Tibial nerve (tissue), 4 donors: ENCODE measurements around the gene DTWD1. TPM values are rescaled to one million over a fixed set of nuclear protein-coding genes. Genes with fewer than 3 reads are reported as not detected.
"Not testable (repeated sequence)": the region's sequence is repeated elsewhere in the genome, so short reads cannot be mapped to it uniquely, and the experiment has no call there.

Experiments used
- DNase-seq, 2 donors: peaks; one replicate each; pipeline ENCODE4 v3.0.0-alpha.2; 2019; ENCODE audit warnings: low spot score in 2 of 2
- H3K27ac ChIP-seq, 4 donors: fragments of 200-600 bp; sonication (generic) in 3 of 4; one replicate each; pipeline ENCODE4 v1.5.1; 2017 to 2019; ENCODE audit warnings: mild to moderate bottlenecking in 1 of 4
- H3K27me3 ChIP-seq, 2 donors: fragments of 200-600 bp; sonication (generic) in 1 of 2; one replicate each; pipeline versions ENCODE4 v1.5.1 to v1.6.0; 2017 to 2019
- H3K36me3 ChIP-seq, 3 donors: fragments of 200-600 bp; sonication (generic); one replicate each; pipeline ENCODE4 v1.5.1; 2018 to 2019
- H3K4me1 ChIP-seq, 4 donors: fragments of 200-600 bp; sonication (generic) in 3 of 4; one replicate each; pipeline ENCODE4 v1.5.1; 2017 to 2019
- H3K4me3 ChIP-seq, 4 donors: fragments of 200-600 bp; sonication (generic) in 3 of 4; one replicate each; pipeline ENCODE4 v1.5.1; 2017 to 2019; ENCODE audit warnings: mild to moderate bottlenecking in 1 of 4, moderate library complexity in 1 of 4
- H3K9me3 ChIP-seq, 4 donors: fragments of 200-600 bp; sonication (generic) in 3 of 4; one replicate each; pipeline ENCODE4 v1.5.1; 2017 to 2019
- CTCF ChIP-seq, 5 experiments: fragments of 200-600 bp in 3 of 5; fragments of 450-650 bp in 2 of 5; sonication (generic) in 3 of 5; IDR thresholded peaks; one replicate each; pipeline ENCODE4 v1.5.1; 2016 to 2019; ENCODE audit warnings: antibody characterized with exemption in 5 of 5, mild to moderate bottlenecking in 3 of 5, moderate library complexity in 2 of 5
- EP300 ChIP-seq, 2 donors: sonication (generic); formaldehyde crosslinking; IDR thresholded peaks; one replicate each; pipeline ENCODE4 v1.6.1; 2017; ENCODE audit warnings: antibody characterized with exemption in 2 of 2, mild to moderate bottlenecking in 1 of 2
- POLR2A ChIP-seq, 2 donors: fragments of 450-650 bp; IDR thresholded peaks; one replicate each; pipeline ENCODE4 v1.6.1; 2017; ENCODE audit warnings: antibody characterized with exemption in 2 of 2, mild to moderate bottlenecking in 2 of 2, moderate library complexity in 2 of 2
- WGBS, 2 donors: methylation state at CpG; one replicate each; pipeline ENCODE4 v1.1.5; 2018; 5-methylcytosine and 5-hydroxymethylcytosine counted together
- total RNA-seq, 4 donors: library from RNA; depleted of rRNA; stranded (reverse); fragments of >200 nt; gene quantifications; one replicate each; pipeline ENCODE4 v1.1.0, GENCODE V29; 2016

Gene DTWD1
- total RNA-seq, result 10 to 100 TPM; 16.1 to 42.9 (median 18.3) TPM

- TF ChIP-seq CTCF (IDR thresholded peaks at IDR 0.05) (peak in 4 of 5 experiments; percentile 6 to 61 (median 24)), POLR2A (IDR thresholded peaks at IDR 0.05) (peak; percentile 90 to 93), EP300 (IDR thresholded peaks at IDR 0.05) (peak; percentile 79 to 99)
- peak; percentile 92 for DNase-seq
- 0 to 1% methylated on average over 45 to 59 of the region's 59 CpGs for WGBS, 2 donors
- Histone ChIP-seq H3K9me3 (peaks cover 0 to 13% (median 0%) of the 10 kb centered on the region in 4 donors), H3K27ac (peak within 1 kb of the TSS; percentile 89 to 95 (median 92)), H3K36me3 (peaks cover 0 to 18% (median 0%) of the 10 kb centered on the region in 3 donors), H3K27me3 (no peaks in the 10 kb centered on the region), H3K4me3 (peak within 1 kb of the TSS; percentile 54 to 83 (median 70)), H3K4me1 (peaks cover 0 to 40% (median 13%) of the 10 kb centered on the region in 4 donors)
These were observed at the start of gene DTWD1, which contains the start of gene FAM227B for GRCh38 chr15:49620658-49621368. Gene DTWD1 (plus strand): TSS chr15:49621048. CDS start chr15:49625168, 4,120 bp downstream. Gene FAM227B (minus strand): TSS chr15:49620818. CDS start chr15:49615171, 5,647 bp downstream.

GRCh38 chr15:49573421-49573820, 47.4 kb upstream of the DTWD1 start:
- no peak for DNase-seq
- Histone ChIP-seq H3K9me3 (peaks cover 0 to 19% (median 0%) of the 10 kb centered on the region in 4 donors), H3K27me3 (no peaks in the 10 kb centered on the region), H3K36me3 (peaks cover 0 to 41% (median 0%) of the 10 kb centered on the region in 3 donors), H3K4me3 (no peak overlapping the region), H3K4me1 (no peaks in the 10 kb centered on the region), H3K27ac (no peak overlapping the region)
- no peak for TF ChIP-seq POLR2A (IDR thresholded peaks at IDR 0.05)
- TF ChIP-seq CTCF (IDR thresholded peaks at IDR 0.05), result no peak
- no peak for TF ChIP-seq EP300 (IDR thresholded peaks at IDR 0.05)
- WGBS, 2 donors, result 96 to 100% methylated on average over 1 of the region's 1 CpG

- no peak overlapping the region for H3K4me3 ChIP-seq
- H3K4me1 ChIP-seq, result no peaks in the 10 kb centered on the region
- TF ChIP-seq CTCF (IDR thresholded peaks at IDR 0.05), result no peak
- no peak for TF ChIP-seq POLR2A (IDR thresholded peaks at IDR 0.05)
- TF ChIP-seq EP300 (IDR thresholded peaks at IDR 0.05), result no peak
- H3K9me3 ChIP-seq, result peaks cover 0 to 10% (median 0%) of the 10 kb centered on the region in 4 donors
- H3K27me3 ChIP-seq, result no peaks in the 10 kb centered on the region
- DNase-seq, result no peak
- H3K36me3 ChIP-seq, result peaks cover 0 to 24% (median 0%) of the 10 kb centered on the region in 3 donors
- peak overlapping the region in 2 of 4 donors; percentile 4 to 37 for H3K27ac ChIP-seq
These were observed 31.8 kb upstream of the DTWD1 start for GRCh38 chr15:49589030-49589429.

GRCh38 chr15:49592829-49593316, 28.0 kb upstream of the DTWD1 start:
- H3K9me3 ChIP-seq, result peaks cover 0 to 16% (median 7%) of the 10 kb centered on the region in 4 donors
- not testable (repeated sequence) for H3K4me3 ChIP-seq, H3K27me3 ChIP-seq, H3K36me3 ChIP-seq, H3K27ac ChIP-seq, H3K4me1 ChIP-seq, DNase-seq
- 94 to 95% methylated on average over 12 of the region's 12 CpGs for WGBS, 2 donors

- no peak for TF ChIP-seq POLR2A (IDR thresholded peaks at IDR 0.05)
- TF ChIP-seq CTCF (IDR thresholded peaks at IDR 0.05), result no peak
- TF ChIP-seq EP300 (IDR thresholded peaks at IDR 0.05), result no peak
- Histone ChIP-seq H3K27ac (no peak overlapping the region), H3K36me3 (peaks cover 0 to 32% (median 0%) of the 10 kb centered on the region in 3 donors), H3K4me3 (no peak overlapping the region), H3K9me3 (peaks cover 0 to 50% (median 5%) of the 10 kb centered on the region in 4 donors), H3K27me3 (no peaks in the 10 kb centered on the region), H3K4me1 (no peaks in the 10 kb centered on the region)
- WGBS, 2 donors, result 98 to 100% methylated on average over 2 of the region's 2 CpGs
- DNase-seq, result no peak
These were observed 16.0 kb upstream of the DTWD1 start for GRCh38 chr15:49604625-49605409.
